Measurements from ENCODE around the gene THPO.

- TF ChIP-seq CTCF (IDR thresholded peaks at IDR 0.05) = no peak
- no peak for TF ChIP-seq ATF3 (CRISPR knock-in tag; conservative IDR thresholded peaks at IDR 0.05)
- TF ChIP-seq PREB (CRISPR knock-in tag; IDR thresholded peaks at IDR 0.05; ENCODE audit: borderline replicate concordance) = no peak
- TF ChIP-seq MAX (CRISPR knock-in tag; IDR thresholded peaks at IDR 0.05) = no peak
- no peak for TF ChIP-seq ZSCAN18 (CRISPR knock-in tag; IDR thresholded peaks at IDR 0.05)
- no peak for TF ChIP-seq HMGXB4 (CRISPR knock-in tag; IDR thresholded peaks at IDR 0.05)
- TF ChIP-seq ZNF263 (CRISPR knock-in tag; IDR thresholded peaks at IDR 0.05; ENCODE audit: low read depth) = no peak
These were observed 10.3 kb upstream of the THPO start for GRCh38 chr3:184388164-184388935.
